Fibroblast of villous mesenchyme (primary cell): Measurements from ENCODE around the gene NLRC3. TPM values are rescaled to one million over a fixed set of nuclear protein-coding genes. Genes with fewer than 3 reads are reported as not detected.
"Not testable (repeated sequence)": the region's sequence is repeated elsewhere in the genome, so short reads cannot be mapped to it uniquely, and the experiment has no call there.

Source experiments
- DNase-seq: peaks from one replicate; pipeline ENCODE4 v3.0.0-alpha.2; 2010; ENCODE audit warnings: low read depth
- H3K4me3 ChIP-seq: 2 replicates; pipeline ENCODE4 v1.5.1; 2011; ENCODE audit warnings: low read depth, mild to moderate bottlenecking, low read length
- CTCF ChIP-seq: IDR thresholded peaks from 2 replicates; pipeline ENCODE4 v1.5.1; 2012; ENCODE audit warnings: low read depth, mild to moderate bottlenecking, low read length; ENCODE audit not compliant: insufficient read depth
- total RNA-seq: library from RNA; depleted of rRNA; stranded (reverse); fragments of >200 nt; gene quantifications from 2 replicates; pipeline ENCODE4 v1.2.3, GENCODE V29; 2012

NLRC3 gene
- total RNA-seq, 1 donor, result not detected

- H3K4me3 ChIP-seq, result peak overlapping the region; percentile 98
- no peak for TF ChIP-seq CTCF
- DNase-seq, result no peak
Observed at GRCh38 chr16:3612510-3613466, 35.6 kb upstream of the NLRC3 start.

GRCh38 chr16:3611146-3611975, 34.2 kb upstream of the NLRC3 start, which contains the start of gene SLX4:
Gene SLX4, minus strand, starts transcription at chr16:3611606. Its CDS starts 2,642 bp downstream, at chr16:3608964.
- H3K4me3 ChIP-seq, result peak within 1 kb of the TSS; percentile 98
- peak; percentile 89 for DNase-seq
- no peak for TF ChIP-seq CTCF

- DNase-seq, result no peak
- H3K4me3 ChIP-seq, result peak overlapping the region; percentile 91
Observed at GRCh38 chr16:3610698-3611145, 33.5 kb upstream of the NLRC3 start.

GRCh38 chr16:3609895-3610697, 32.9 kb upstream of the NLRC3 start:
- DNase-seq, result no peak
- H3K4me3 ChIP-seq, result peak overlapping the region; percentile 91
- TF ChIP-seq CTCF, result no peak

More at GRCh38 chr16:3610698-3611145, 33.5 kb upstream of the NLRC3 start:
- no peak for TF ChIP-seq CTCF

GRCh38 chr16:3608976-3609375, 31.8 kb upstream of the NLRC3 start:
- not testable (repeated sequence) for DNase-seq, H3K4me3 ChIP-seq

GRCh38 chr16:3608069-3608468, 30.9 kb upstream of the NLRC3 start:
- no peak for DNase-seq
- TF ChIP-seq CTCF, result no peak

More at GRCh38 chr16:3608069-3608468, 30.9 kb upstream of the NLRC3 start:
- no peak overlapping the region for H3K4me3 ChIP-seq
